Left lung (tissue), 10 donors: ENCODE measurements around the gene LRRC26. TPM values are rescaled to one million over a fixed set of nuclear protein-coding genes. Genes with fewer than 3 reads are reported as not detected.

Experiments
- ATAC-seq: fragments of 200-7000 bp; cut with Tn5 transposase; one replicate; pipeline ENCODE4 v1.9.1; 2020; ENCODE audit warnings: moderate library complexity
- DNase-seq, 4 donors: peaks; one replicate each; pipeline ENCODE4 v3.0.0-alpha.2; 2013 to 2020
- H3K27ac ChIP-seq, 2 donors: fragments of 200-600 bp; sonication (generic) in 1 of 2; one replicate each; pipeline versions ENCODE4 v1.5.0 to v1.8.0; 2020 to 2021
- H3K27me3 ChIP-seq, 2 donors: fragments of 200-600 bp; sonication (generic) in 1 of 2; one replicate each; pipeline versions ENCODE4 v1.5.0 to v1.8.0; 2020 to 2021
- H3K36me3 ChIP-seq, 2 donors: fragments of 200-600 bp; sonication (generic) in 1 of 2; one replicate each; pipeline versions ENCODE4 v1.5.0 to v1.8.0; 2020 to 2021
- H3K4me1 ChIP-seq, 2 donors: fragments of 200-600 bp; one replicate each; pipeline ENCODE4 v1.8.0; 2021
- H3K4me3 ChIP-seq, 2 donors: fragments of 200-600 bp; sonication (generic) in 1 of 2; one replicate each; pipeline versions ENCODE4 v1.5.0 to v1.8.0; 2020 to 2021; ENCODE audit warnings: mild to moderate bottlenecking in 1 of 2
- H3K9me3 ChIP-seq, 2 donors: fragments of 200-600 bp; sonication (generic) in 1 of 2; one replicate each; pipeline versions ENCODE4 v1.5.0 to v1.8.0; 2020 to 2021
- intact Hi-C, 2 donors: fragments of 100-400 bp; cut with DNase I; formaldehyde crosslinking; loops; one replicate each; pipeline versions ENCODE4 v1.11.2 to v1.14.2; 2022
- polyA plus RNA-seq, 6 donors: library from polyadenylated mRNA; unstranded; fragments of 120-200 nt; gene quantifications; one replicate each; pipeline ENCODE4 v1.2.1, GENCODE V29; 2013; ENCODE audit not compliant: insufficient read length in 6 of 6
- total RNA-seq, 2 donors: library from RNA; stranded (reverse); fragmentation: NEBNext Ultra II Directional; extraction: Animal tissue kit (Norgen Biotek cat#: 25700); gene quantifications; one replicate each; pipeline ENCODE4 v1.2.1, GENCODE V29; 2021
- TF ChIP-seq, protein P1 (sequence below), 2 donors: fragments of 200-600 bp; sonication (generic) in 1 of 2; IDR thresholded peaks; one replicate each; pipeline versions ENCODE4 v1.5.0 to v1.8.0; 2021; ENCODE audit warnings: antibody characterized with exemption in 2 of 2
- donor health status: DM: no; HTN: yes; CAD: no.
- donor health status: DM: no; HTN: no; CAD: no.

Gene LRRC26
- total and polyA plus RNA-seq, 8 donors, result 0.23 to 0.63 (median 0.40) TPM; not detected in 4

DNA sequence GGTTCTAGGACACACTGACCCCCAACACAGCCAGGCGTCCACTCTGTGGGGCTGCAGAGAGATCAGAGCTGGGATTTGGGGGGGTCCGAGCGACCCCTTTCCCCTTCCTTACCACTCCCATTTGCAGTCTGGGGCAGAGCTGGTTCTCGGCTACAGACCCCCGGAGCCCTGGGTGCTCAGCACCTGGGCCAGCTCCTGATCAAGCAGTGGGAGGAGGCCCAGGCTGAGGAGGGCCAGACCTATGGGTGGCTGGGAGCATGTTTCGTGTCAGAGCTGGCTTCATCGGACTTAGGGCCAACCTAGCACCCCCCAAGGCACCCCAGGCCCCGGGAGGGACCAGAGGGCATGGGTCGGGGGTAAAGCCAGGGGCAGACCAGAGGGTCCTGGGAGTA is 23.3 kb downstream of the LRRC26 start:
- DNase-seq (peak in 1 of 4 donors; percentile 41), ATAC-seq (no peak)
- H3K27me3 ChIP-seq, result peaks cover 0 to 67% of the 10 kb centered on the region in 2 donors
- H3K27ac ChIP-seq, result no peak overlapping the region
- intact Hi-C loops, result no loop called here
- no peaks in the 10 kb centered on the region for H3K9me3 ChIP-seq
- H3K4me3 ChIP-seq, result no peak overlapping the region
- no peaks in the 10 kb centered on the region for H3K4me1 ChIP-seq
- TF ChIP-seq, protein P1, sequence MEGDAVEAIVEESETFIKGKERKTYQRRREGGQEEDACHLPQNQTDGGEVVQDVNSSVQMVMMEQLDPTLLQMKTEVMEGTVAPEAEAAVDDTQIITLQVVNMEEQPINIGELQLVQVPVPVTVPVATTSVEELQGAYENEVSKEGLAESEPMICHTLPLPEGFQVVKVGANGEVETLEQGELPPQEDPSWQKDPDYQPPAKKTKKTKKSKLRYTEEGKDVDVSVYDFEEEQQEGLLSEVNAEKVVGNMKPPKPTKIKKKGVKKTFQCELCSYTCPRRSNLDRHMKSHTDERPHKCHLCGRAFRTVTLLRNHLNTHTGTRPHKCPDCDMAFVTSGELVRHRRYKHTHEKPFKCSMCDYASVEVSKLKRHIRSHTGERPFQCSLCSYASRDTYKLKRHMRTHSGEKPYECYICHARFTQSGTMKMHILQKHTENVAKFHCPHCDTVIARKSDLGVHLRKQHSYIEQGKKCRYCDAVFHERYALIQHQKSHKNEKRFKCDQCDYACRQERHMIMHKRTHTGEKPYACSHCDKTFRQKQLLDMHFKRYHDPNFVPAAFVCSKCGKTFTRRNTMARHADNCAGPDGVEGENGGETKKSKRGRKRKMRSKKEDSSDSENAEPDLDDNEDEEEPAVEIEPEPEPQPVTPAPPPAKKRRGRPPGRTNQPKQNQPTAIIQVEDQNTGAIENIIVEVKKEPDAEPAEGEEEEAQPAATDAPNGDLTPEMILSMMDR (IDR thresholded peaks at IDR 0.05), result no peak
- no peaks in the 10 kb centered on the region for H3K36me3 ChIP-seq

DNA sequence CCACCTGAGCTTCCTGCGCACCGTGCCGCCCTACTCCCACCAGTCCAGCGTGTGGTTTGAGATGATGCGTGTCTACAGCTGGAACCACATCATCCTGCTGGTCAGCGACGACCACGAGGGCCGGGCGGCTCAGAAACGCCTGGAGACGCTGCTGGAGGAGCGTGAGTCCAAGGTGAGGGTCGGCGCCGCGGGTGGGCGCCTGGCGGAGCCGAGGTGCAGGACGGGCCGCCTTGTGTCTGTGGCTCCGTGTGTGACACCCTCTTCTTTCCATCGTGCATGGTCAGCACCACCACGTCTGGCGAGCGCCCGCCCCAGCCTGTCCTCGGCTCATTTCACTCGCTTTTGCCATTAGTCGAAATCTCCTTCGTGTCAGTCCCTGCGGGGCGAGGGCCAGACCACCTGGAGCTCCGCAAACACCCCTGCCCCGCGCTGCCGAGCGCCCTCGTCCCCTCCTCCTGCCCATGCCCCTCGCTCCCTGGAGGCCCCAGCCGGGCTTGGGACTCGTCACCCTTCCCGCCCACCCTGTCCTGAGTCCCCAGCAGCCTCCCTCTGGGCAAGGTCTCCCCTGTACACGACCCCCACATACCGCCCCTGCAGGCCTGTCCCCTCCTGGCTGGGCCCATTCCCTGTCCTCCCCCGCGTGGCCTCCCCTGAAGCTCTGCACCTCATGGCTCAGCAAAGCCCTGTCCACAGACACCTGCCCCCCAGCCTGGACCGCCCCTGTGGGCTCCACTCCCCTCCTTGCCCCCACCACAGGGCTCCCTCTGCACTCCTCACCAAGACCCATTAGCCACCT is 23.9 kb downstream of the LRRC26 start:
- ATAC-seq (no peak), DNase-seq (peak in 1 of 4 donors; percentile 63)
- Histone ChIP-seq H3K4me3 (no peak overlapping the region), H3K27ac (no peak overlapping the region), H3K9me3 (no peaks in the 10 kb centered on the region), H3K27me3 (peaks cover 4 to 73% of the 10 kb centered on the region in 2 donors), H3K36me3 (no peaks in the 10 kb centered on the region), H3K4me1 (no peaks in the 10 kb centered on the region)
- intact Hi-C loops, result no loop called here
- TF ChIP-seq, protein P1 (IDR thresholded peaks at IDR 0.05), result no peak

DNA sequence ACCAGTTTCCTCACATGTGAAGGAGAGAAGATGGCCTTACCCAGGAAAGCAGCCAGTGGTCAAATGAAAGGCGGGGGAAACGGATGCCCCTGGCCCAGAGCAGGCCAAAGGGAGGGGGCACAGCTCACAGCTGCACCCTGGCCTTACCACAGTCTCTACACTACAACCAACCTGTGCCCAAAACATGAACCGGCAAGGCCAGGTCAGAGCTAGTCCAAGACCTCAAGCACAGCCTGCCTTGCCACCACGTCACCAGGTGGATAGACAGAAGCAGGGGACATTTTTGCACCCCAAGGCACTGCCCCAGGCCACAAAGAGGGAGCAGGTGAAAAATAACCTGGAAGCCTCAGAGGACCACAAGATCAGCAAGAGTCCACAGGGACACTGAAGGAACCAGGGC is 26.4 kb downstream of the LRRC26 start:
- Histone ChIP-seq H3K9me3 (no peaks in the 10 kb centered on the region), H3K4me1 (peaks cover 0 to 3% of the 10 kb centered on the region in 2 donors), H3K4me3 (no peak overlapping the region), H3K27ac (no peak overlapping the region), H3K36me3 (no peaks in the 10 kb centered on the region), H3K27me3 (peaks cover 26 to 92% of the 10 kb centered on the region in 2 donors)
- intact Hi-C loops, result no loop called here
- TF ChIP-seq, protein P1 (IDR thresholded peaks at IDR 0.05), result no peak
- DNase-seq, result peak in 1 of 4 donors; percentile 8
- ATAC-seq, result no peak

DNA sequence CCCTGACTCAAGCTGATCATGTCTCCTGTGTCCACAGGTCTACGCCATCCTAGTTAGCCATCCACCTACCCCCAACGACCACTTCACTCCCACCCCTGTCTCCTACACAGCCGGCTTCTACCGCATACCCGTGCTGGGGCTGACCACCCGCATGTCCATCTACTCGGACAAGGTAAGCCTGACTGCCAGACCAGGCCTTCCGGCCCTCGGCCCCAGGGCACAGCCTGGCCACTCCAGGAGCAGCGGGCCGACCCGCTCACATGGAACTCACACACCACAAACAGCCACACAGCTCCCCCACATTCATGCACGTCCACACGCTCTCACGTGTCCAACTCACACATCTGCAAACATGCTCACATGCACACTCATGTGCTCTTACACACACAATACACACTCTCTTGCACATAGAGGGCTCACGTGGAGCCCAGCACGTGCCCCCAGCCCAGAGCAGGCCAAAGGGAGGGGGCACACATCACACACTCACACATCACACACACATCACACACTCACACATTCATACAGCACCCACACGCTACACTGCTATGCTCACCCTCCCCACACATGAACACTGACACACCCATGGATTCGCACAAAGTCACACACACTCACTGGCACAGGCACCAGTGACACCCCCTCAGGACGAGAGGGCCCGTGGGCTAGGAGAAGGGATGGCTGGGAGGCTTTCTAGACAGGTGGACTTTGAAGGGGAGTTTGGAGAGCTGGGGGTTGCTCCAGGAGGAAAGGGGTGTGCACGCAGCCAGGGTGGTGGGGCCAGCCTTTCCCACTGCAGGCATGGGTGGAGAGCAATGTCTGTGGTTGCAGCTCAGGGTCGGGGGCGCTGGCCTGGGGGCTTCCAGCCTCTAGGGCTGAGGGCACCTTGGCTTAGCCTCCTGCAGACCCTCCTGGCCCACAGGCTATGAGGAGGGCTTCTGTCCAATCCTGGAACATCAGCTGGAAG is 27.6 kb downstream of the LRRC26 start:
- Histone ChIP-seq H3K27me3 (peaks cover 38 to 92% of the 10 kb centered on the region in 2 donors), H3K4me1 (peaks cover 0 to 3% of the 10 kb centered on the region in 2 donors), H3K27ac (no peak overlapping the region), H3K36me3 (no peaks in the 10 kb centered on the region), H3K9me3 (no peaks in the 10 kb centered on the region), H3K4me3 (no peak overlapping the region)
- intact Hi-C loops, result no loop called here
- ATAC-seq (no peak), DNase-seq (peak in 1 of 4 donors; percentile 67)
- TF ChIP-seq, protein P1 (IDR thresholded peaks at IDR 0.05), result no peak
